Activated CD4-positive, alpha-beta memory T cell treated with anti-CD3 and anti-CD28 coated beads, Interleukin-2, amount 10 ng/mL, durations not matched to agents 7 days and 5 days (primary cell): Measurements from ENCODE around the gene SALL1. TPM values are rescaled to one million over a fixed set of nuclear protein-coding genes. Genes with fewer than 3 reads are reported as not detected.

Experiments used
- CTCF ChIA-PET: fragments of 350-600 bp; sonication (Branson Sonifier 250); formaldehyde crosslinking; loops from one replicate; lab custom pipeline; 2021; ENCODE audit warnings: antibody characterized with exemption, inconsistent platforms; lab: Charles Lee
- POLR2A ChIA-PET: fragments of 350-600 bp; sonication (Branson Sonifier 250); formaldehyde crosslinking; loops from one replicate; lab custom pipeline; 2021; ENCODE audit warnings: antibody characterized with exemption; lab: Charles Lee
- DNase-seq: peaks from one replicate; pipeline ENCODE4 v3.0.0-alpha.2; 2020
- H3K27ac Mint-ChIP-seq: one replicate; pipeline ENCODE4 v1.8.0; 2021; ENCODE audit warnings: mild to moderate bottlenecking, mixed read lengths
- H3K27me3 Mint-ChIP-seq: one replicate; pipeline ENCODE4 v1.8.0; 2021; ENCODE audit warnings: mixed read lengths
- H3K36me3 Mint-ChIP-seq: one replicate; pipeline ENCODE4 v1.8.0; 2021; ENCODE audit warnings: low read depth, mixed read lengths
- H3K4me1 Mint-ChIP-seq: one replicate; pipeline ENCODE4 v1.8.0; 2021; ENCODE audit warnings: mixed read lengths
- H3K4me3 Mint-ChIP-seq: one replicate; pipeline ENCODE4 v1.8.0; 2021; ENCODE audit warnings: mild to moderate bottlenecking, mixed read lengths
- H3K9me3 Mint-ChIP-seq: one replicate; pipeline ENCODE4 v1.8.0; 2021; ENCODE audit warnings: mixed read lengths
- total RNA-seq, 2 experiments: library from RNA; stranded (reverse); gene quantifications; one replicate each; pipeline ENCODE4 v1.2.3, GENCODE V29; 2021

Gene SALL1
- total RNA-seq = not detected

DNA sequence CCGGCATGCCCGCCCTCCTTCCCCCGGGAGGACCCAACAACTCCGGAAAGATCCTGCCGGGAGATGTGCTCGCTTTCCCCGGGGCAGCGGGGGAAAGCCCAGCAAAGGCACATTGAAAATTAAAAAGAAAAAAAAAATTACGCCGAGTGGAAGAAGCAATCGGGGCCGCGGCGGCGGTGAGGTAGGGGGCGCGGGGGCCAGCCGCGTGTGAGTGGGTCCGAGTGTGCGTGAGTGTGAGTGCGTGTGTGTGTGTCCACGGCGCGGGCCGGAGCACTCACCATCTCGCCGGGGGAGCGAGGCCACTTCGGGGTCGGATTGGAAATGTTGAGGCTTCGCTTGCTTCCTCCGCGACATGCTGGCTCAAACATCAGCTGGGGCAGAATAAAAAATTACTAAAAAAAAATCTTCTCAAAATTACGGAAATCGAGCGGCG, at the start of gene SALL1:
Gene SALL1 (minus strand): TSS at position 383 of the 433 bp plus-strand sequence. CDS start 29 bp downstream, at position 354.
- Mint-ChIP-seq H3K4me3 (no peak within 1 kb of the TSS), H3K27me3 (peaks cover 70% of the 10 kb centered on the region), H3K27ac (no peak within 1 kb of the TSS), H3K4me1 (peaks cover 6% of the 10 kb centered on the region), H3K9me3 (peaks cover 5% of the 10 kb centered on the region), H3K36me3 (peaks cover 9% of the 10 kb centered on the region)
- POLR2A ChIA-PET = no interaction called here
- DNase-seq = no peak
- CTCF ChIA-PET = no interaction called here

GRCh38 chr16:51200793-51201192, 49.7 kb upstream of the SALL1 start:
- Mint-ChIP-seq H3K4me3 (no peak overlapping the region), H3K27ac (no peak overlapping the region), H3K36me3 (no peaks in the 10 kb centered on the region), H3K27me3 (no peaks in the 10 kb centered on the region), H3K9me3 (peaks cover 12% of the 10 kb centered on the region), H3K4me1 (no peaks in the 10 kb centered on the region)
- DNase-seq = no peak
- ChIA-PET CTCF (no interaction called here), POLR2A (no interaction called here)

- H3K27me3 Mint-ChIP-seq = no peaks in the 10 kb centered on the region
- ChIA-PET POLR2A (no interaction called here), CTCF (no interaction called here)
- H3K9me3 Mint-ChIP-seq = peaks cover 8% of the 10 kb centered on the region
- no peak overlapping the region for H3K4me3 Mint-ChIP-seq
- DNase-seq = no peak
- no peaks in the 10 kb centered on the region for H3K36me3 Mint-ChIP-seq
- H3K27ac Mint-ChIP-seq = no peak overlapping the region
- no peaks in the 10 kb centered on the region for H3K4me1 Mint-ChIP-seq
Observed at GRCh38 chr16:51197953-51198748, 47.1 kb upstream of the SALL1 start.

GRCh38 chr16:51193879-51194278, 42.8 kb upstream of the SALL1 start:
- DNase-seq = no peak
- CTCF ChIA-PET = no interaction called here
- Mint-ChIP-seq H3K4me1 (no peaks in the 10 kb centered on the region), H3K4me3 (no peak overlapping the region), H3K27me3 (no peaks in the 10 kb centered on the region), H3K36me3 (no peaks in the 10 kb centered on the region), H3K9me3 (peaks cover 2% of the 10 kb centered on the region), H3K27ac (no peak overlapping the region)
- POLR2A ChIA-PET = no interaction called here

GRCh38 chr16:51184702-51185433, 33.8 kb upstream of the SALL1 start:
- ChIA-PET CTCF (no interaction called here), POLR2A (no interaction called here)
- H3K4me3 Mint-ChIP-seq = no peak overlapping the region
- no peak overlapping the region for H3K27ac Mint-ChIP-seq
- H3K4me1 Mint-ChIP-seq = no peaks in the 10 kb centered on the region
- H3K9me3 Mint-ChIP-seq = no peaks in the 10 kb centered on the region
- H3K36me3 Mint-ChIP-seq = no peaks in the 10 kb centered on the region
- H3K27me3 Mint-ChIP-seq = no peaks in the 10 kb centered on the region
- DNase-seq = no peak

GRCh38 chr16:51181503-51181811, 30.4 kb upstream of the SALL1 start:
- POLR2A ChIA-PET = no interaction called here
- Mint-ChIP-seq H3K4me3 (no peak overlapping the region), H3K27ac (no peak overlapping the region), H3K36me3 (no peaks in the 10 kb centered on the region), H3K9me3 (no peaks in the 10 kb centered on the region), H3K4me1 (no peaks in the 10 kb centered on the region), H3K27me3 (no peaks in the 10 kb centered on the region)
- no peak for DNase-seq
- CTCF ChIA-PET = no interaction called here

- Mint-ChIP-seq H3K27ac (no peak overlapping the region), H3K9me3 (no peaks in the 10 kb centered on the region), H3K27me3 (no peaks in the 10 kb centered on the region), H3K36me3 (no peaks in the 10 kb centered on the region), H3K4me3 (no peak overlapping the region), H3K4me1 (no peaks in the 10 kb centered on the region)
- CTCF ChIA-PET = no interaction called here
- no peak for DNase-seq
- POLR2A ChIA-PET = no interaction called here
Observed at GRCh38 chr16:51180719-51181502, 29.8 kb upstream of the SALL1 start.

DNA sequence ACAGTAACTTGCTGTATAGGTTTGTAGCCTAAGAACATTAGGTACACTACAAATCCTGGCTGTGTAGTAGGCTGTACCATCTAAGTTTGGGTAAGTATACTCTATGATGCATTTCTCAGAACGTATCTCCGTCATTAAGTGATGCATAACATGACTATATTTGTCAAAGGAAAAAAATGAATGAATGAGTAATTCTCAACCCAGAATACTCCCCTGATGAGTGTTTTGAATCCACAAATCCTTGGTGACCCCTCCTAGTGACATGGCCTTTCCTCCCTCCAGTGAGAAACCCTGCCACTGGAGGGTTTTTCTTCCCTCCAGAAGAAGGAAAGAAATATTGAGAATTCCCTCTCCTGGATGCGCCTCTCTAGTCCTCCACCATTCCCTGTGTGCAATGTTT, 24.0 kb upstream of the SALL1 start:
- POLR2A ChIA-PET = no interaction called here
- Mint-ChIP-seq H3K36me3 (no peaks in the 10 kb centered on the region), H3K27ac (no peak overlapping the region), H3K4me3 (no peak overlapping the region), H3K27me3 (no peaks in the 10 kb centered on the region), H3K4me1 (no peaks in the 10 kb centered on the region), H3K9me3 (no peaks in the 10 kb centered on the region)
- CTCF ChIA-PET = no interaction called here
- DNase-seq = no peak

DNA sequence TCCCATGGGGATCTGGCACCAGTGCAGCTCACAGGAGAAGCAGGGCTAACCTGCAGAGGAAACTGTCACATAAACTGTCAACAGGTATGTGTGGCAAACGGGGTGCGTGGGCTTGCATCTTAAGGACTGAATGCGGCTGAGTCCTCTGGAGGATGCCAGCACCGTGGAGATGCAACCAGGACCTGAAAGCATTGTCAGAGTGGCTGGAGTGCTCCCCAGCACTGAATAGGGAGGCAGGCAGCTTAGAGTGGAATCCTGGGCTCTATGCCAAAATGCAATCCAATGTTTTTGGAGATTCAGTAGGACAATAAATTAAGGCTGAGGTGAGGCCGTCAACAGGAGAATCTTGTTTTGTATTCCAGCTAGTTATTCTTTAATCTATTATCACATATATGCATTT, 21.3 kb upstream of the SALL1 start:
- no peak for DNase-seq
- ChIA-PET POLR2A (no interaction called here), CTCF (no interaction called here)
- Mint-ChIP-seq H3K9me3 (no peaks in the 10 kb centered on the region), H3K4me1 (no peaks in the 10 kb centered on the region), H3K4me3 (no peak overlapping the region), H3K27me3 (no peaks in the 10 kb centered on the region), H3K36me3 (no peaks in the 10 kb centered on the region), H3K27ac (no peak overlapping the region)

DNA sequence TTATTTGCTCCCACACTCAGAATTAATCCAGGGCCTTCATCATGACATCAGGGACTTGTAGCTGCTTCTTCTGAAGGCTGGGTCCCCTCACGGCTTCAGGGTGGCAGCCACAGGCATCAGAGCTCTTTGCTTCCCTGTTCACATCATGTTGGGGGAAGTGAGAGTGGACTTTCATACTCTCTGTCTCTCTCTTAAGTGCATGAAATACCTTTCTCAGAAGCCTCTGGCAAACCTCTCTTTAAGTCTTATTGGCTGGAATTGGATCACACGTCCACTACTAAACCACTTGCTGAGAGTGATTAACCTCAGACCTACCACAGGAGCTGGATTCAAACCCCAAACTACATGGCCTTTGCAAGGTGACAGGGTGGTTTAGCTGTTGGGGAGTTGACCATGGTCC, 17.7 kb upstream of the SALL1 start:
- POLR2A ChIA-PET = no interaction called here
- no peaks in the 10 kb centered on the region for H3K36me3 Mint-ChIP-seq

DNA sequence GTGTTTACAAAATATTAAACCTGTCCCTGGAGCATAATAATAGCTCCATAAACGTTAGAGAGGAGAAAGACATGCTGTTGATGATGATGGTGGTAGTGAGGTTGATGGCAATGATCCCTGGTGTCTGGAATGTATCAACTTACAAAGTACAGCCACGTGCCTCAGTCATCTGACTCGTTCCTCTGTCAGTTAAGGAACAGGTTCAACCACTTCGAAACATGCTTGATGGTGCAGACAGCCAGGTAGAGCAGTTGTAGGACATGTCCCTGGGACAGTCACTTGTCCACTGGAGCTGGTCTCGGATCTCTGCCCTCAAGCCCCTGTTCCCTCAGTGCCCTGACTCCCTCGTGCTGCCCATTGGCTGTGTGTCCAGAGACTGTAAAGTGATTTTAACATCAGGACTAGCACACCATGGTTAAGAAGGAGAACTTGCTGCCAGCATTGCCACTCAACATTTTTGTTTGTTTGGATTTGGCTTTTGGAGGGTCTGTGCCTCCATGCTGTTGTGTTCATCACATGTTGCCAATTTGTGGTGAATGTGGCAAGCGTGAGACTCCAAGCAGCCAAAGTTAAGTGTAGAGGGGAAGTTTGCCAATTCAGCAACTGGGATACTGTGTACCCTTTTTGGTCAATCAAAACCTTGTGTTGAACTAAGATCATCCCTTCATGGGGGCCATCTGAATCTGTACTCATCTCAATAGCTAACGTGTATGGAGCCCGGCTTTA, 16.3 kb upstream of the SALL1 start:
- Mint-ChIP-seq H3K36me3 (no peaks in the 10 kb centered on the region), H3K4me3 (no peak overlapping the region), H3K4me1 (no peaks in the 10 kb centered on the region), H3K9me3 (no peaks in the 10 kb centered on the region), H3K27me3 (no peaks in the 10 kb centered on the region), H3K27ac (no peak overlapping the region)
- ChIA-PET POLR2A (no interaction called here), CTCF (no interaction called here)
- no peak for DNase-seq

More for the DNA sequence above, 17.7 kb upstream of the SALL1 start:
- H3K9me3 Mint-ChIP-seq = no peaks in the 10 kb centered on the region
- no peaks in the 10 kb centered on the region for H3K27me3 Mint-ChIP-seq
- CTCF ChIA-PET = no interaction called here
- H3K4me1 Mint-ChIP-seq = no peaks in the 10 kb centered on the region
- DNase-seq = no peak
- no peak overlapping the region for H3K4me3 Mint-ChIP-seq
- H3K27ac Mint-ChIP-seq = no peak overlapping the region

DNA sequence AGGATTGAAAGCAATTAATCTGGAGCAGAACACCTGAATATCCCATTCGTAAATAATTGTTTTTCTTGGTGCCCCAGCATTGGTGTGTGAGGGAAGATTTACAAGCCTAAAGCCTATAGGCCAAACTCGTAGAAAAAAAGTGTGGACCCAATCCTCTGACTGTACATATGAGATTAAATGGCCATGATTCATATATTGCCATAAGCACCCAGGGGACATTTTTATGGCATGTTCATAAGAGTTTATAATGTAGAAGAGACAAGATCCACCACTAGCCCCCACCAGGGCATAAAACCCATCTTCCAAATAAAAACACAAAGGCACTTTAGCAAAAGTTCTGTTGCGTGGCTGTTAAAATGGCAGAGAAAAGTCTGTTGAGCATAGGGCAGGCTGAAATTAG, 15.5 kb upstream of the SALL1 start:
- Mint-ChIP-seq H3K27ac (no peak overlapping the region), H3K4me3 (no peak overlapping the region), H3K36me3 (no peaks in the 10 kb centered on the region), H3K9me3 (no peaks in the 10 kb centered on the region), H3K4me1 (no peaks in the 10 kb centered on the region), H3K27me3 (no peaks in the 10 kb centered on the region)
- ChIA-PET POLR2A (no interaction called here), CTCF (no interaction called here)
- DNase-seq = no peak

- Mint-ChIP-seq H3K27ac (no peak overlapping the region), H3K27me3 (no peaks in the 10 kb centered on the region), H3K9me3 (no peaks in the 10 kb centered on the region), H3K36me3 (no peaks in the 10 kb centered on the region), H3K4me1 (no peaks in the 10 kb centered on the region), H3K4me3 (no peak overlapping the region)
- CTCF ChIA-PET = no interaction called here
- no peak for DNase-seq
- POLR2A ChIA-PET = no interaction called here
Observed at GRCh38 chr16:51166091-51166490, 15.0 kb upstream of the SALL1 start.
